GM23248 (cell line): Measurements from ENCODE around the gene FRMD1.

Experiments
- EZH2 ChIP-seq: fragments of 200-600 bp; sonication (generic); IDR thresholded peaks from 2 replicates; pipeline ENCODE4 v1.6.1; 2018; ENCODE audit warnings: antibody characterized with exemption, mild to moderate bottlenecking; ENCODE audit not compliant: insufficient read depth, poor library complexity, severe bottlenecking
- EZH2phosphoT487 ChIP-seq: fragments of 200-600 bp; sonication (generic); IDR thresholded peaks from 2 replicates; pipeline ENCODE4 v1.6.1; 2018; ENCODE audit warnings: antibody characterized with exemption, moderate library complexity, mild to moderate bottlenecking, low read depth; ENCODE audit not compliant: insufficient read depth

DNA sequence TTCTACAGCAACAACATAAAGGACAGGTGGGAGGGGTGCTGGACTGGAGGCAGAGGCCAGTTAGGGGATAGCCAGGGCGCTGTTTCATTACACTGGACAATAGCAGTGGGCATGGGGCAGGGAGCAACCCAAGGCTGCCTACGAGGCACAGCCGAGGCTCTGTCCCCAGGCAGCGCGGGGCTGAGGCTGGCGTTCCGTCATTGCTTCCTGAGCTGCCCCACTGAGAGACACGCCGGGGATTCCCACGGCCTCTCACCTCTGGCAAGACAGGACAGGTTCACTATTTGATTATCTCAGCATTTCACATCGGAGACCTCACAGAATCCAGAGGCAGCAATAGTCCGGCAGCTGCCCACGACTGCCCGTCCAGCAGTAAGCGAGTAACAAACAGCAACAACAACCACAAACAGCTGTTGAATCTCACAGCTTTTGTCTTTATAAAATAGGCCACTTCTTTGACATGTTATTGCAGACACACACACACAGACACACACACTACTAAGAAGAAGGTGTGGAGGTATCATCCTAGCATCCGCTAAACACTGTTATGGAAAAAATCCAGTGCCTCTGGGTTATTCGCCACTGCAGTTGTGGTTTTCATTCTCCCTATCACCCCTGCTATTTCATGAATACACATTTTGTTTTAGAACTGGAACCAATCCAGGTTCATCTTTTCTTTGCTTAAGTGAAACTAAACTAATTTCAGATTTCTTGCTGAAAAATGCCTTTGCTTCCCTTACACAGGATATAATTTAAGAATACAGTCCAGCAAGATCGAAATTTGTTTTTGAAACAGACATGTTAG lies 62.1 kb downstream of the FRMD1 start:
- TF ChIP-seq EZH2 (no peak), EZH2phosphoT487 (no peak)
